ENCODE data around the gene ABI3BP.

DNA sequence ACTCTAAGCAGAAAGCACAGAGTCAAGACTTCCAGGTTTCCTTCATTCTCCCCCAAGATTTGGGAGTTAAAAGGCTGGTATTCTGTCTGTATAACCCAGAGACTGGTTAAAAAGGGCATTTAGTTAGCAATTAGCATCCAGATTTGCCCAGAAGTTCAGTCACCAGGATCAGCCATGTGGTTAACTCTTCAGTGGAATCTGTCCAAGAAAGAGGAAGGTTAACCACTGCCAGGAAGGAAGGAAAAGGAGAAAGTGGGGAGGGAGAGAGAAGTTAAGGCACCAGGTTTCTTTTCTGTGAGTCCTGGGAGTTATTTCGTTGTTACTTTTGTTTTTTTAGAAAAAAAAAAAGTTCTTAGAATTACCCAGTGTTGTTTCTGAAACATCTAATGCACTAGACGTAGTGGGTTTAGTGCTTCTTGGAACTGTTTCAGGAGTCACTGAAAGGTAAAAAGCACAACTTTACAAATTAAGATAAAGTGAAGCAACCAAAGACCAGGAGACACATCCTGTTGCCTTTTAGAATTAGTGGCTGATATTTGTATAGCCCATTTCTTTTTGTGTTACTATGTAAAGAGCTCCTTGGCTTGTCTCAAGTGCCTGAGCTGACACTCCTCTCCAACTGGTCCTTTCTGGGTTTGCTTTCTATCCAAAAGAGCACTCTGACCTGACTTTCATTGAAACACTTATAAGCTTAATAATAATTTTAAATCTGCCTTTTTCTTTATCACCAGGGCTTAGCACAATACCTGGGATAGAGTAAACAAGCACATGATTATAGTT lies 128.6 kb downstream of the ABI3BP start:
- no peak for TF ChIP-seq GATA2 (IDR thresholded peaks at IDR 0.05; ENCODE audit: low read depth, low read length)
- TF ChIP-seq GATA3 (IDR thresholded peaks at IDR 0.05; ENCODE audit: low read depth, low read length), result no peak

Data from SH-SY5Y (cell line).